NCI-H1436 (cell line): ENCODE measurements around the gene NYNRIN.
"Not testable (repeated sequence)": the region's sequence is repeated elsewhere in the genome, so short reads cannot be mapped to it uniquely, and the experiment has no call there.

Experiments
- DNase-seq: peaks from one replicate; lab custom pipeline; 2025; lab: John Stamatoyannopoulos, UW

The NYNRIN gene

GRCh38 chr14:24369907-24370687, 28.7 kb upstream of the NYNRIN start:
- DNase-seq: no peak

GRCh38 chr14:24370748-24371147, 28.1 kb upstream of the NYNRIN start:
- DNase-seq: no peak

GRCh38 chr14:24371605-24372004, 27.2 kb upstream of the NYNRIN start:
- DNase-seq: not testable (repeated sequence)

GRCh38 chr14:24372701-24373416, 25.9 kb upstream of the NYNRIN start:
- no peak for DNase-seq

GRCh38 chr14:24376448-24377070, 22.2 kb upstream of the NYNRIN start:
- DNase-seq: peak; percentile 83

GRCh38 chr14:24377126-24377525, 21.7 kb upstream of the NYNRIN start:
- no peak for DNase-seq

DNA sequence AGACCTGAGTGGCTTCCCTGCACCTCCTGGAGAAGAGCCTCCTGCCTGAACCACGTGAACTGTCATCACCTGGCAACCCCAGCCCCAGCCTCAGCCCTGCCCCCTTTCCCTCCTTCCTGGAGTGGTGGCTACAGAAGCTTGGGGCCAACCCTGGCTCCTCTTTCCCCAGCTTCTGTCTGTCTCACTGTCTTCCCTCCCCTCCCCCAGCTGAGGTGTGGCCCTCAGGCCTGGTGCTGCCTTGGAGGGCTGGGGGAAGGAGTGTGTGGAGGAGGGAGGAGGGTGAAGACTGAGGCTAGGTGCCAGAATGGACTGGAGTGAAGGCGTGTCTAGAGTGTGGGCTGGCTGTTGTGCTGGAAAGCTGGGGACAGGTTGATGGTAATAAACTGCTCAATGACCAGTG, 21.1 kb upstream of the NYNRIN start:
- peak; percentile 36 for DNase-seq

- DNase-seq: no peak
Measured at GRCh38 chr14:24378327-24378726, 20.5 kb upstream of the NYNRIN start.

DNA sequence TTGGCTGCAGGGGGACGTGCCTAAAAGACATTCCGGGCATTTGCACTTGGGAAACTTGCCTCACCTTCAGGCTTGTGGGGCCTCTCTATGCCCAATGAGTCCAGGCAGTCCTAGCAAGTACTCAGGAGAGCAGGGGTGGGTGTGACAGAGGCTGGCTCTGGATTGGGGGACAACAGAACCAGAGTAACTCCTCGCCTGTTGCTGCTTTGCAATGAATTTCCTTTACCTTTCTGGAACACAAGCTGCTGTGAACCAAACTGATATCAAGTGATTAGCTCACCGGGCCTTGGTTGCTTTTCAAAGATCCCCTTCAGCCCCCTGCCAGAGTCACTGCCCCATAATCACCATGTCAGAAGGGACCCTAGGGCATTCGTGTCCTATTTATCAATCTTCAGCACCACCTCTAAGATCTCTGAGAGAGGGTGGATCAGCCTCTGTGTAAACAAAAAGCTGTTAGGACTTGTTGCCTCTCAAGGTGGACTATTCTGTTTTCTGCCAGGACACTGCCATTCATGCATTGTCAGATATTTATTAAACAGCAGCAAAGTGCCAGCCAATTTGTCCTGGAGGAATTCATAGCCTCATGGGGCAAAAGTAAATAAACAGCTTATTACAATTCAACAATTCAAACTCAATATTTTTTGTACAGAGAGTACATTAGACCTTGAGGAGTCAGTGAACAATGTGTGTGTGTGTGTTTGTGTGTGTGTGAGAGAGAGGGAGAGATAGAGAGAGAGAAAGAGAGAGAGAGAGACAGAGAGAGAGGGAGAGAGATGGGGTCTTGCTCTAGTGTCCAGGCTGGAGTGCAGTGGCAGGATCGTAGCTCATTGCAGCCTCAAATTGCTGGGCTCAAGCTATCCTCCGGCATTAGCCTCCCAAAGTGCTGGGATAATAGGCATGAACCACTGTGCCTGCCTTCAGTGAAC, 19.6 kb upstream of the NYNRIN start:
- no peak for DNase-seq

- no peak for DNase-seq
Measured at GRCh38 chr14:24379907-24380730, 18.7 kb upstream of the NYNRIN start.

- no peak for DNase-seq
Measured at GRCh38 chr14:24381363-24382063, 17.3 kb upstream of the NYNRIN start.

DNA sequence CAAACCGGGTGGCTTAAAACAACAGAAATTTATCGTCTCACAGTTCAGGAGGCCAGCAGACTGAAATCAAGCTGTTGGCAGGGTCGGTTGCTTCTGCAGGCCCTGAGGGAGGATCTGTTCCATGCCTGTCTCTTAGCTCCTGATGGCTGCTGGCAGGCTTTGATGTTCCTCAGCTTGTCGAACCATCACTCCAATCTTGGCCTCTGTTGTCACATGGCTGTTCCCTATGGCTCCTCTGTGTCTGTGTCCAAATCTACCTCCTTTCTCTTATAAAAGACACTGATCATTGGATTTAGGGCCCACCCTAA, 16.8 kb upstream of the NYNRIN start:
- no peak for DNase-seq

- DNase-seq: no peak
Measured at GRCh38 chr14:24384169-24384568, 14.6 kb upstream of the NYNRIN start.

- no peak for DNase-seq
Measured at GRCh38 chr14:24385524-24385923, 13.3 kb upstream of the NYNRIN start.

GRCh38 chr14:24387009-24387345, 11.8 kb upstream of the NYNRIN start:
- no peak for DNase-seq

DNA sequence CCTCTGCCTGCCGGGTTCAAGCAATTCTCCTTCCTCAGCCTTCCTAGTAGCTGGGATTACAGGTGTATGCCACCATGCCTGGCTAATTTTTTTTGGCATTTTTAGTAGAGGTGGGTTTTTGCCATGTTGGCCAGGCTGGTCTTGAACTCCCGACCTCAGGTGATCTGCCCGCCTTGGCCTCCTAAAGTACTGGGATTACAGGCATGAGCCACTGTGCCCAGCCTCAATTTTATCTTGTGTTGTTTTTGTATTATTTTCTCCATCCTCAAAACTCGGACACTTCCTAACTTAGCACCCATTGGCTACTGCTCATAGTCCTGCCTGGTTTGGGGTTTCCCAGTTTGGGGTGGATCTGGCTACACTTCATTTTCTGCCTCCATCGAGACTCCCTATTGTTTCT, 11.2 kb upstream of the NYNRIN start:
- DNase-seq: not testable (repeated sequence)

DNA sequence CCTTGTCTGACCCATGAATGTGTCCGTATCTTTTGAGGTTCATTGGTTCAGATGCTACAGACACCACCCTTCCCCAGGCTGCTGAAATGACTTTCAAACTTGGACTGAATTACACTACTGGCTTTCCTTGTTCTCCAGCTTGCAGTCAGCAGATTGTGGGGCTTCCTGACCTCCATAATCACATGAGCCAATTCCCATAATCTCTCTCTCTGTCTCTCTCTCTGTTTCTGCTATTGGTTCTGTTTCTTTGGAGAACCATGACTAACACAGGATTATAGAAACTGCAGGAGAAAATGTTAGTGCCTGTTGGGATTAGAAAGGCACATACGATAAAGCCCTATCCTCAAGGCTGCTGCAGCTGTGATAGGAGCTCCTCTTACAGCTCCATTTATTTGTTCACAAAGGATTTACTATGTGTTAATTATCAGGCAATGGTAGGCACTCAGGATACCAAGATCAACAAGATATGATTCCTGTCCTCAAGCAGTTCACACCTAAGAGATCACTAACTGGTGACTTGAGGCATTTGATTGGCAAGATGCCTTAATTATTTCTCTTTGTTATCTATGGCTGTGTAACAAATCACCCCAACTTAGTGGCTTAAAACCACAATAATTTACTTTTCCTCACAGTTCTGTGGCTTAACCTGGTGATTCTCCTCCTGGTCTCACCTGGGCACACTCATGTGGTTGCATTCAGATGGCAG, 10.2 kb upstream of the NYNRIN start:
- no peak for DNase-seq

DNA sequence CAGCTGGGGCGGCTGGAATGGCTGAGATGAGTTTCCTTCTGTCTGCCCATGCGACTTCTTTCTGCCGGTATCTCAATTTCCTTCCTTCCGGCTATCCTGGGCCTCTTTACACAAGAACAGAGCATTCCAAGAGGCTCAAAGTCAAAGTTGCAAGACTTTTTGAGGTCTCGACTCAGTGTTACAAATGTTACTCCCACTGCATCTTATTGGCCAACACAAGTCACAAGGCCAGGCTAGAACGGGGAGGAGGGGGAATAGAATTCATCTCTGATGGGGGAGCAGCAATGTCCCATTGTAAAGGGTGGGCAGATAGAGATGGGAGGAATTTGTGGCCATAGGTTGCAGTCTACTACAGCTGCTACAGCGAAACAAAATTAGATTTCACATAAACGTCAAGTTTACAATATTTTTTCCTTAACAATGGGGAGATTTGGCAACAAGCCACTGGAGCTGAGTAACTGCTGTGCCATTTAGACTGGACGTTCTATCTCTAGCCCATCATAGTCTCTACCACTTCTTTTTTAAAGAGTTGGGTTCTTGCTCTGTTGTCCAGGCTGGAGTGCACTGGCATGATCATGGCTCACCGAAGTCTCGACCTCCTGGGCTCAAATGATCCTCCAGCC, 9.5 kb upstream of the NYNRIN start:
- DNase-seq: no peak

DNA sequence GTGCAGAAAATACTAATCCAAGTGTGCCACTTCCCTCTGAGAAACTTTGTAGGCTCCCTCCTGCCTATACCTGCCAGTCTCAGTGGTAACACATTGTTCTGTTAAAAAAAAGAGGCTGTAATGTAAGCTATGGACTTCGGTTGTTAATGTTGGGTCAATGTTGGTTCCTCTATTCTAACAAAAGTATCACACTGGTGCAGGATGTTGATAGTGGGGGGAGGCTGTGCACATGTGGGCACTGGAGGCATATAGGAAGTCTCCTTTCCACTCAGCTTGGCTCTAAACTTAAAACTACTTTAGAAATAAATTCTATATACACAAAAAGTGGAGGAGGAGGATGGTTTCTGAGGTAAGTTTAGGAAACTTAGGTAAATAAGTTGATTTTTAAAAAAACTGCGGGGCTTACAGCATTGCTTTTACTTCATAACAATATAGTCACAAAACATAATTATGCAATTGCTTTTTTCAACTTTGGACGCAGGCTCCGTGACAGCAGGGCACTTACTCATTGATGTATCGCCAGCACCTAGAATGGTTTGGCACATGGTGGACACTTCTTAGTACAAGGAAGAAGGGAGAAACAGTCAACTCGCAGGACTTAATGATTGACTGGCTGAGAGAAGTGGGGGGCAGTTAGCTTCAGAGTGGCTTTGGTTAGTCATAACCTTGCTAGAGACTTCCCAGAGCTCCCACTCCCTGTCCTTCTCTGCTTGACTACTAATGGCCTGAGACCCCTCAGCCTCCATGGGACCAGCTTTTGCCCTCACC, 7.9 kb upstream of the NYNRIN start:
- no peak for DNase-seq
